OCI-LY3 (cell line): ENCODE measurements around the gene NGDN.

Source experiments
- H2AFZ ChIP-seq: fragments of 200-600, 300-600 bp; shearing (Covaris generic); 2 replicates; pipeline ENCODE4 v1.6.0; 2014; ENCODE audit warnings: antibody characterized with exemption, low read depth, low read length
- H3K27ac ChIP-seq: fragments of 200-600, 300-600 bp; sonication (generic); 2 replicates; pipeline ENCODE4 v1.5.1; 2014; ENCODE audit warnings: mild to moderate bottlenecking, low read length, moderate library complexity, mixed read lengths
- H3K27me3 ChIP-seq: fragments of 200-600, 300-600 bp; sonication (generic); 2 replicates; pipeline ENCODE4 v1.6.1; 2014; ENCODE audit warnings: low read depth, low read length, mixed read lengths
- H3K36me3 ChIP-seq: fragments of 200-600, 300-600 bp; sonication (generic); replicated peaks from 2 replicates; pipeline ENCODE3; 2014; ENCODE audit warnings: low read depth, low read length, mixed read lengths
- H3K4me1 ChIP-seq: fragments of 300-600, 200-600 bp; sonication (generic); 2 replicates; pipeline ENCODE4 v1.6.1; 2014; ENCODE audit warnings: low read length, mixed read lengths
- H3K4me2 ChIP-seq: fragments of 200-600, 300-600 bp; sonication (generic); 2 replicates; pipeline ENCODE4 v1.6.1; 2014; ENCODE audit warnings: low read length, mixed read lengths
- H3K4me3 ChIP-seq: fragments of 300-600, 200-600 bp; sonication (generic); 2 replicates; pipeline ENCODE4 v1.5.1; 2014; ENCODE audit warnings: antibody characterized with exemption, mild to moderate bottlenecking, low read length, moderate library complexity
- H3K79me2 ChIP-seq: fragments of 300-600, 200-600 bp; shearing (Covaris generic); 2 replicates; pipeline ENCODE4 v1.6.1; 2014; ENCODE audit warnings: mild to moderate bottlenecking, low read length, mixed read lengths
- H3K9ac ChIP-seq: fragments of 300-600, 200-600 bp; shearing (Covaris generic); 2 replicates; pipeline ENCODE4 v1.6.0; 2014; ENCODE audit warnings: mild to moderate bottlenecking, low read length, moderate library complexity
- H3K9me3 ChIP-seq: fragments of 200-600, 300-600 bp; shearing (Covaris generic); 2 replicates; pipeline ENCODE4 v1.6.1; 2014; ENCODE audit warnings: low read length, mixed read lengths; ENCODE audit not compliant: insufficient read depth
- H4K20me1 ChIP-seq: fragments of 200-600, 300-600 bp; sonication (generic); 2 replicates; pipeline ENCODE4 v1.6.1; 2016; ENCODE audit warnings: low read length, mixed read lengths; ENCODE audit not compliant: insufficient read depth
- EZH2phosphoT487 ChIP-seq: fragments of 200-600 bp; shearing (Covaris generic); IDR thresholded peaks from 2 replicates; pipeline ENCODE4 v1.6.1; 2018; ENCODE audit warnings: antibody characterized with exemption, mixed run types, low read depth
- TF ChIP-seq, protein P1 (sequence below): fragments of 200-600, 300-600 bp; sonication (generic); IDR thresholded peaks from 2 replicates; pipeline ENCODE4 v1.5.1; 2014; ENCODE audit warnings: antibody characterized with exemption, low read length, low read depth

NGDN gene

DNA sequence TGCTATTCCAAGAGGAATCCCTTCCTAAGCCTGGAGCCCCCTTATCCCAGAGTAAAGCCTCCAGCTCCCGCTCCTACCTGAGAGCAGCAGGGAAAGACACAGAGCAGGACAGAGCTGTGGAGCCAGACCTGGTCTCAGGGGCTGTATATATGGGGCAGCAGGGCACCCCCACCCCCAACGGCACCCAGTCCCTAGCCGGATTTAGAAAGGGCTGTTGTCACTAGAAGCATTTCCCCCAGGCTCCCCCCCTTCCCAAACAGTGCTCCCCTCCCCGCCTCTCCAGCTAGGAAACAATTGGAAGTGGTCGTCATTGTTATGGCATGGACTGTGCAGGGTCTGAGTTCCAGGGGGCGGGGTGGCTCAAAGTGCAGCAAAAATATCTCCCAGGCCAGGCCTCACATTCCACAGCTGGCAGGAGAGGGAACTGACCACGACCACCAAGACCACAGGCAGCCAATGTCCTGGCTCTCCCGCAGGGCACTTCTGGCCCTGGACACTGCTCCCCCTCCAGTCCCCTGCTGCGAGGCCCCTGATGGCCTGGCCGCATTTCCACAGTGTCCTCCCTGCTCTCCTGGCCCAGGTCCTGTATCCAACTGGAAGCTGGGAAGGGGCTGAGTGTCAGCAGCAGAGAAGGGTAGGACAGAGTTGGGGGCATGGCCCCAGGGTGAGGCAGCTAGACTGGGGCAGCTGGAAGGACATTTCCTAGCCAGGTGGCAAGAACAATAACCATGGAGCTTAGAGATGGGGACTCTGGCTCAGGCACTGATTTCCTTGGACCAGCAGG lies 33.8 kb upstream of the NGDN start, which contains the start of gene MYH7:
Gene MYH7, minus strand, starts transcription at position 118 of the 784 bp plus-strand sequence. CDS start 1,928 bp downstream, outside the sequence.
- Histone ChIP-seq H3K9ac (no peak within 1 kb of the TSS), H3K4me3 (no peak within 1 kb of the TSS), H3K27ac (no peak within 1 kb of the TSS), H4K20me1 (no peaks in the 10 kb centered on the region), H3K36me3 (no peaks in the 10 kb centered on the region), H2AFZ (no peak within 1 kb of the TSS), H3K27me3 (peaks cover 18% of the 10 kb centered on the region; the same call in 1 of the 2 replicates), H3K79me2 (no peaks in the 10 kb centered on the region), H3K4me2 (no peak within 1 kb of the TSS), H3K4me1 (no peaks in the 10 kb centered on the region), H3K9me3 (no peaks in the 10 kb centered on the region)
- TF ChIP-seq, protein P1, sequence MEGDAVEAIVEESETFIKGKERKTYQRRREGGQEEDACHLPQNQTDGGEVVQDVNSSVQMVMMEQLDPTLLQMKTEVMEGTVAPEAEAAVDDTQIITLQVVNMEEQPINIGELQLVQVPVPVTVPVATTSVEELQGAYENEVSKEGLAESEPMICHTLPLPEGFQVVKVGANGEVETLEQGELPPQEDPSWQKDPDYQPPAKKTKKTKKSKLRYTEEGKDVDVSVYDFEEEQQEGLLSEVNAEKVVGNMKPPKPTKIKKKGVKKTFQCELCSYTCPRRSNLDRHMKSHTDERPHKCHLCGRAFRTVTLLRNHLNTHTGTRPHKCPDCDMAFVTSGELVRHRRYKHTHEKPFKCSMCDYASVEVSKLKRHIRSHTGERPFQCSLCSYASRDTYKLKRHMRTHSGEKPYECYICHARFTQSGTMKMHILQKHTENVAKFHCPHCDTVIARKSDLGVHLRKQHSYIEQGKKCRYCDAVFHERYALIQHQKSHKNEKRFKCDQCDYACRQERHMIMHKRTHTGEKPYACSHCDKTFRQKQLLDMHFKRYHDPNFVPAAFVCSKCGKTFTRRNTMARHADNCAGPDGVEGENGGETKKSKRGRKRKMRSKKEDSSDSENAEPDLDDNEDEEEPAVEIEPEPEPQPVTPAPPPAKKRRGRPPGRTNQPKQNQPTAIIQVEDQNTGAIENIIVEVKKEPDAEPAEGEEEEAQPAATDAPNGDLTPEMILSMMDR: no peak
- TF ChIP-seq EZH2phosphoT487: no peak

DNA sequence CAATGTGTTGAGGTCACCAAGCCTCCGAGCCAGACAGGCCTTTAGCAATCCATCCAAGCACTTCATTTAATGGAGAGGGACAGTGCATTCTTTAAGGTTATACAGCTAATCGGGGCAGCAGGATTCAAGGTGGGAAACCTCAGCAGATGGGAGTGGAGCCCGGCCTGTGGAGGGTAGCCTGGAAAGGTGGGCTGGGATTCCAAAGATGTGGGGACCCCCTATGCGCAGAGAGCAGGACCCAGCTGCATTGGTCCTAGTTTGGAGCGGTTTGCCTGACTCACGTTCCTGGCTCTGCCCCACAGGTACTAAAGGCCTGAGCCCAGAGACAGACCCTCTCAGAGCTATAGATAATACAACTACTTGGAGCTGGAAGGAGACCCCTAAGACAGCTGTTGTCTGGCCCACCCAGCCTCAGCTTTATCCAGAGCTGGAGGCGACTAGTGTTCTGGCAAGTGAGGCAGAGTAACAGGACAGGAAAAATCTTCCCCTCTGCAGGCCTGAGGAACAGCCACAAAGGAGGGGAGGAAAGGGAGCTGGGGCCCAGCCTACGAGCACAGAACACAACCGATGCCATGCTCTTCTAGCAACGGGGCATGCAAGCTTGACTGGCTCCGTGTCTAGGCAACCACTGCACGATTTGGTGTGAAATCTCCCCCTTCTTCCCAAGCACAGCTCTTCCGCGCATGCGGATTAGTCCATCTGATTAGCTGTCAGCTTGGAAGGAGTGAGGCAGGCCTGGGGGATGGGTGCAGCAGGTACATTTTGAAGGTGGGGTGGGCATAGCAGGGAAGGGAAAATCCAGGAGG lies 33.0 kb upstream of the NGDN start:
- Histone ChIP-seq H2AFZ (no peak overlapping the region), H3K4me3 (no peak overlapping the region), H3K27ac (no peak overlapping the region), H3K36me3 (no peaks in the 10 kb centered on the region), H3K9me3 (no peaks in the 10 kb centered on the region), H3K79me2 (no peaks in the 10 kb centered on the region), H3K4me2 (no peak overlapping the region), H3K4me1 (no peaks in the 10 kb centered on the region), H3K27me3 (peaks cover 18% of the 10 kb centered on the region; the same call in 1 of the 2 replicates), H4K20me1 (no peaks in the 10 kb centered on the region), H3K9ac (no peak overlapping the region)
- TF ChIP-seq, protein P1: no peak
- no peak for TF ChIP-seq EZH2phosphoT487

DNA sequence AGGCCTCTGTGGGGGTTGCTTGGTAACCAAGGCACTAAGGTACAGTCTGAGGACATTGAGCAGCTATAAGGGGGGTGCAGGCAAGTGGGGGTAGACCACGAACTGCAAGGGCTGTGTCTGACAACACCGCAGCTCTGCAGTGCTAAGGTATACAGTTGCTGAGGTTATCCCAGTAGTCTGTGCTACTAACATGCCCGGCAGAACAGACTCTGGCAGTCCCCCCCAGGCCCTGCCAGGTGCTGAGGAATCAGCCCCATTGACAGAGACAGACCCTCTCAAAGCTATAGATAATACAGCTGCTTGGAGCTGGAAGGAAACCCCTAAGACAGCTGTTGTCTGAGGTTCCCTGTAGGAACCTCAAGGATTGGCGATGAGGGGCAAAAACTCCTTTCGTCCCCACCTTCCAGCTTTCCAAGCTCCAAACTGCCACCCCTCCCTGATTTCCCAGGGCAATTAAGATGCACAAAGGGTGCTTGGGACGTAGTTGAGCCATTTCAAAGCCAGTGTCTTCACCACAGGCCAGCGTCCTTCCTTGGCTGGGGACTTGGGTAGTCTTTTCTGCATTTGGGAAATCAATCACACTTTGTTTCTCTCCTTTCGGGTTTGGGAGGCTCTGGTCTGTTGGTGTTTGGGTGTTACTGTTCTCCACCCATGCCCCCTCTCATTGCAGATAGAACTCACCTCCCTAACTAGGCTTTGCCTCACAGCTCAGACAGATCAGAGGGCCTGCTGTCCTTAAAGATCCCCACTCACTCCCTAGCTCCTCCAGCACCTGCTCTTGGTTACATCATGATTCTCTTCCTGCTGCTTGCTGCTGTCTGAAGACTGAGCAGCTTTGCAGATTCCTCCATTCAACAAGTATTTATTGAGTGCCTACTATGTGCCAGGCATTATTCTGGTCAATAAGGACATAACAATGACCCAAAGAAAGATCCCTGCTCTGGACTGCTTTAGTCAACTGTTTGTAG lies 32.1 kb upstream of the NGDN start:
- Histone ChIP-seq H3K9ac (no peak overlapping the region), H3K79me2 (no peaks in the 10 kb centered on the region), H3K4me2 (no peak overlapping the region), H3K36me3 (no peaks in the 10 kb centered on the region), H3K9me3 (no peaks in the 10 kb centered on the region), H3K4me1 (no peaks in the 10 kb centered on the region), H4K20me1 (no peaks in the 10 kb centered on the region), H3K27me3 (peaks cover 18% of the 10 kb centered on the region; the same call in 1 of the 2 replicates), H2AFZ (no peak overlapping the region), H3K27ac (no peak overlapping the region), H3K4me3 (no peak overlapping the region)
- TF ChIP-seq, protein P1: no peak
- TF ChIP-seq EZH2phosphoT487: no peak
